AG04450 (cell line): ENCODE data around the gene KIAA1217. TPM values are rescaled to one million over a fixed set of nuclear protein-coding genes. Genes with fewer than 3 reads are reported as not detected.

Experiments
- CTCF ChIA-PET: fragments of 300-600, 350-600 bp; formaldehyde crosslinking; extraction: SDS; loops from one replicate; lab custom pipeline; 2022; ENCODE audit warnings: antibody characterized with exemption, inconsistent platforms; lab: Charles Lee
- POLR2A ChIA-PET: fragments of 350-600 bp; formaldehyde crosslinking; extraction: SDS; loops from one replicate; lab custom pipeline; 2021; ENCODE audit warnings: antibody characterized with exemption, inconsistent platforms; lab: Yijun Ruan, JAX
- DNase-seq: peaks from one replicate; pipeline ENCODE4 v3.0.0-alpha.2; 2011; ENCODE audit warnings: low read depth, low spot score
- H3K27ac ChIP-seq: one replicate; pipeline ENCODE4 v1.5.1; 2012; ENCODE audit warnings: low read depth, low read length, control low read depth
- H3K27me3 ChIP-seq: one replicate; pipeline ENCODE4 v1.6.0; 2012; ENCODE audit warnings: low read length; ENCODE audit not compliant: control insufficient read depth, insufficient read depth
- H3K4me3 ChIP-seq: 2 replicates; pipeline ENCODE4 v1.5.1; 2011; ENCODE audit warnings: mild to moderate bottlenecking, low read depth, low read length, control low read depth
- H3K9me3 ChIP-seq: 2 replicates; pipeline ENCODE4 v1.5.1; 2012; ENCODE audit warnings: low read length; ENCODE audit not compliant: control insufficient read depth, insufficient read depth
- polyA plus RNA-seq: library from polyadenylated mRNA; depleted of rRNA; stranded (reverse); fragments of >200 nt; gene quantifications from 2 replicates; pipeline ENCODE4 v1.2.3, GENCODE V29; 2011
- TF ChIP-seq, protein P1 (sequence below): IDR thresholded peaks from 2 replicates; pipeline ENCODE4 v1.5.1; 2011; ENCODE audit warnings: low read depth, low read length, control low read depth, inconsistent platforms

Gene KIAA1217
- polyA plus RNA-seq, 1 experiment = 5.4 TPM

DNA sequence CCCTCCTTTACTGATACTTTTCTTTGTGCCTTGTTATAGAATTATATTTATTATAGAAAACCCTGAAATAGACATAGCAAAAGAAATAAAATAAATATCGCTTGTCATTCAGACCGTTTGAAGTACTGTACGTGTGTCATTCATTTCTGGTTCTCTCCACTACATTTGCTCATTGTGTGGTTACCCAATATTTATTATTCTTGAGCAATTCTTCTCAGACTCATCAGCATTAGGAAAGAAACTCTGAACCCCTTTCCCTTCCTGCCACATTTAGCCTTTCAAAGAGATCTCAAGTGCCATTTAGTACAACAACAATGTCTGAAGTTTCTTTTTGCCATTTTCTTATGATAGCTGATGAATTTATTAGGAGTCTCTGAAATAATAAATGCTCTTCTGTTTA lies 154.1 kb downstream of the KIAA1217 start:
- H3K4me3 ChIP-seq = no peak overlapping the region
- no peaks in the 10 kb centered on the region for H3K9me3 ChIP-seq
- no peak for DNase-seq
- TF ChIP-seq, protein P1, sequence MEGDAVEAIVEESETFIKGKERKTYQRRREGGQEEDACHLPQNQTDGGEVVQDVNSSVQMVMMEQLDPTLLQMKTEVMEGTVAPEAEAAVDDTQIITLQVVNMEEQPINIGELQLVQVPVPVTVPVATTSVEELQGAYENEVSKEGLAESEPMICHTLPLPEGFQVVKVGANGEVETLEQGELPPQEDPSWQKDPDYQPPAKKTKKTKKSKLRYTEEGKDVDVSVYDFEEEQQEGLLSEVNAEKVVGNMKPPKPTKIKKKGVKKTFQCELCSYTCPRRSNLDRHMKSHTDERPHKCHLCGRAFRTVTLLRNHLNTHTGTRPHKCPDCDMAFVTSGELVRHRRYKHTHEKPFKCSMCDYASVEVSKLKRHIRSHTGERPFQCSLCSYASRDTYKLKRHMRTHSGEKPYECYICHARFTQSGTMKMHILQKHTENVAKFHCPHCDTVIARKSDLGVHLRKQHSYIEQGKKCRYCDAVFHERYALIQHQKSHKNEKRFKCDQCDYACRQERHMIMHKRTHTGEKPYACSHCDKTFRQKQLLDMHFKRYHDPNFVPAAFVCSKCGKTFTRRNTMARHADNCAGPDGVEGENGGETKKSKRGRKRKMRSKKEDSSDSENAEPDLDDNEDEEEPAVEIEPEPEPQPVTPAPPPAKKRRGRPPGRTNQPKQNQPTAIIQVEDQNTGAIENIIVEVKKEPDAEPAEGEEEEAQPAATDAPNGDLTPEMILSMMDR = no peak
- H3K27ac ChIP-seq = no peak overlapping the region
- ChIA-PET POLR2A (interaction anchor here (0.6 to 0.7 kb wide), 2 partner anchors 499 to 1522 kb away, joined by 3 to 6 read pairs; no protein-coding TSS in a partner anchor), CTCF (interaction anchor here (0.6 to 4.7 kb wide), 7 partner anchors 15 to 1205 kb away, joined by 3 to 55 read pairs (median 4); no protein-coding TSS in a partner anchor)
- peaks cover 2% of the 10 kb centered on the region for H3K27me3 ChIP-seq

DNA sequence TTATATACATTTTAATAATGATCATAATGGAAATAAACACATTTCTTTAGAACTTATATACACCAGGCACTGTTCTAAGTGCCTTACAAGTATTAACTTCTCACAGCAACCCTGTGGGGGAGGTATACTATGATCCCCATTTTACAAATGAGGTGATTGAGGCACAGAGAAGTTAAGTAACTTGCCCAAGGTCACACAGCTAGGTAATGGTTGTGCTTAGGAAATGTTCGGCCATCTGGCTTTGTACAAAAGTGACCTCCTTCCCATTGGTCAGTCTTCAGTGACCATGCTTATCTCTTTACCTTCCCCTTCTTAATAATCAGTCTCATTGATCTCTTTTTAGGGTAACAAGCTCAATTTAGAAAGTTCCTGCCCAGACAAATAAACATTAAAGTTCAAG lies 158.8 kb downstream of the KIAA1217 start:
- Histone ChIP-seq H3K4me3 (no peak overlapping the region), H3K9me3 (no peaks in the 10 kb centered on the region), H3K27ac (no peak overlapping the region), H3K27me3 (peaks cover 5% of the 10 kb centered on the region)
- TF ChIP-seq, protein P1 = no peak
- CTCF ChIA-PET = interaction anchor here (0.9 to 1.5 kb wide), 2 partner anchors 49 to 373 kb away, joined by 4 to 5 read pairs; no protein-coding TSS in a partner anchor
- no peak for DNase-seq
- POLR2A ChIA-PET = no interaction called here

DNA sequence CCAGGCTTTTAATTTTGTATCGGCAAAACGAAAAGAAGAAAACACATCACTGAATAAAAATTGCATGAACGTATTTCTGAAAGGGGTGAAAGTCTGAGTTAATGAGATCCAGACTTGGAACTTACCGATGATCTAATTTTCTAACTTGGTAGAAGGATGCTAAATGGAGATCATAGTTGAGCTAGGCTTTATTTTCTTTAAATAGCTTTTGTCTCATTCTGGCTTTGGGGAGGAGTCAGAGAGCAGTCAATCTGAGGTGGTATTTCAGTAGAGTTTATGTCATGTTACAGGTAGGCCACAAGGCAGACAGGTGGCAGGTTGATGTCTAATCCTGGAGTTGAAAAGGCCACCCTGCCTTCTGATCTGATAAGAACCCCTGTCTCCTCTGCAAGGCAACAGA lies 161.9 kb downstream of the KIAA1217 start:
- CTCF ChIA-PET = interaction anchor here (0.8 kb wide), 1 partner anchor 12 kb away, joined by 3 read pairs; no protein-coding TSS in a partner anchor

DNA sequence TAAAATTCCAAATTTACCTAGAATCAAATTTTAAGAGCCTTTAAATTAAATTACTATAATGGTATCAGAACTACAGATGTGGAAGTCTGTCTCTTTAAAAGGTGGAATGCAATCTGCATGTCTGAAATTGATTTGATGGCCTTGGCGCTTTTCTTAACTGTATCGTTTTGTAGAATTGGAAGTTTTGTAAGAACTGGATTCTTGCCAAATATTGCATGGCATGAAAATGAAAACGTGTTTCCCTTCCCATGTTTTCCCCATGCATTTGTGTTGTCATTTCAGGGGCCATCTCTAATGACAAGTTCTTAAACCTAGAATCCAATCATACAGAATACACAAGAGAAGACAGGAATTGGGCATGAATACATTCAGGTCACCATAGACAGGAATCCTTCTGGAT lies 162.5 kb downstream of the KIAA1217 start:
- POLR2A ChIA-PET = no interaction called here
- CTCF ChIA-PET = interaction anchor here (0.8 kb wide), 1 partner anchor 12 kb away, joined by 3 read pairs; no protein-coding TSS in a partner anchor
- no peak for DNase-seq

More for the DNA sequence above, 161.9 kb downstream of the KIAA1217 start:
- Histone ChIP-seq H3K27ac (no peak overlapping the region), H3K9me3 (no peaks in the 10 kb centered on the region), H3K4me3 (no peak overlapping the region), H3K27me3 (peaks cover 5% of the 10 kb centered on the region)
- POLR2A ChIA-PET = interaction anchor here (0.7 kb wide), 1 partner anchor 127 kb away, joined by 8 read pairs; no protein-coding TSS in a partner anchor
- TF ChIP-seq, protein P1 = no peak
- no peak for DNase-seq

More for the DNA sequence above, 162.5 kb downstream of the KIAA1217 start:
- H3K9me3 ChIP-seq = no peaks in the 10 kb centered on the region
- H3K27me3 ChIP-seq = peaks cover 5% of the 10 kb centered on the region
- no peak overlapping the region for H3K4me3 ChIP-seq
- TF ChIP-seq, protein P1 = no peak
- H3K27ac ChIP-seq = no peak overlapping the region
